A549 (cell line): ENCODE results near the gene DNM1.

Experiments used
- EHMT2 ChIP-seq: fragments of 200-600 bp; sonication (generic); IDR thresholded peaks from 2 replicates; pipeline ENCODE4 v1.6.1; 2016; ENCODE audit warnings: antibody characterized with exemption, low read depth, mild to moderate bottlenecking, moderate library complexity
- HOXA7 ChIP-seq: fragments of 250-450 bp; sonication (Bioruptor Pico); IDR thresholded peaks from 2 replicates; pipeline ENCODE4 v1.5.0; 2020; ENCODE audit warnings: mild to moderate bottlenecking, moderate library complexity
- JUNB ChIP-seq: fragments of >200 bp; sonication (Bioruptor Twin); formaldehyde crosslinking; IDR thresholded peaks from 2 replicates; pipeline ENCODE4 v1.6.1; 2016
- MYC ChIP-seq: IDR thresholded peaks from 2 replicates; pipeline ENCODE4 v1.6.1; 2012; ENCODE audit warnings: mild to moderate bottlenecking, inconsistent platforms, low read length, improper control_type of control experiment, borderline replicate concordance
- POLR2A ChIP-seq: IDR thresholded peaks from 2 replicates; pipeline ENCODE4 v1.6.1; 2012; ENCODE audit warnings: mild to moderate bottlenecking, low read length
- TF ChIP-seq, protein P1 (sequence below): fragments of >200 bp; sonication (Bioruptor Twin); formaldehyde crosslinking; IDR thresholded peaks from 3 replicates; pipeline ENCODE4 v1.5.1; 2016

DNA sequence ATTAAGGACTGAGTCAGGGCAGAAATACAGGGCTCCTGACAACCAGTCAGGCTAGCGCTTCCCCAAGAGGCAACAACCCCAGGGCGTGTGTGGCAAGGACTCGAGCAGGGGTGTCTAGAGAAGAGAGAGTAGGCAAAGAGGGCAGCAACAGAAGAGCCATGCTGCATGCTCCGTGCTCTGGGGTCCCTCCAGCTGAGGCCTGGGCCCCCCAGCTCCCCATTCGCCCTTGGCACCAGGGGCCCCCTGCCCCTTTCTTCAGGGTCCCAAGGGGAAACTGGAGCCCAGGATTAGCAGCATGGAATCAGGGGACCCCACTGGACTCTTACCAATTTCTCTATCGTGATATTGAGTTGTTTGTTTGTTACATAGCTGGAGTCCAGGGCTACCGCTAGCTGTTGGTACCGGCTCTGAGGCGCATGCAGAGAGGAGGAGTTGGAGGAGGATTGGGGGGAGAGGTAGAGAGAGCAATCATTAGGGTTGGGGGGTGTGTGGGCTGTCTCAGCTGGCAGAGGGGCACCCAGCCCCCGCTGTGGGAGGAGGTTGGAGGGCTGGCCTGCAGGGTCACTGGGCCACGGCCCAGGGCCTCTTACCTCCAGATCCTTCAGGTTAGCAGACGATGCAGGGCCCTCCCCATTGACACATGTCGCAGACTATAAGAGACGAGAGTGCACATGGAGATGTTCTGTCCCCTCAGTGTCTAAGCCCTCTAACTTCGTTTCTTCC is 63.9 kb downstream of the DNM1 start:
- TF ChIP-seq POLR2A (no peak), HOXA7 (no peak), JUNB (no peak), EHMT2 (no peak), MYC (no peak)
- TF ChIP-seq, protein P1, sequence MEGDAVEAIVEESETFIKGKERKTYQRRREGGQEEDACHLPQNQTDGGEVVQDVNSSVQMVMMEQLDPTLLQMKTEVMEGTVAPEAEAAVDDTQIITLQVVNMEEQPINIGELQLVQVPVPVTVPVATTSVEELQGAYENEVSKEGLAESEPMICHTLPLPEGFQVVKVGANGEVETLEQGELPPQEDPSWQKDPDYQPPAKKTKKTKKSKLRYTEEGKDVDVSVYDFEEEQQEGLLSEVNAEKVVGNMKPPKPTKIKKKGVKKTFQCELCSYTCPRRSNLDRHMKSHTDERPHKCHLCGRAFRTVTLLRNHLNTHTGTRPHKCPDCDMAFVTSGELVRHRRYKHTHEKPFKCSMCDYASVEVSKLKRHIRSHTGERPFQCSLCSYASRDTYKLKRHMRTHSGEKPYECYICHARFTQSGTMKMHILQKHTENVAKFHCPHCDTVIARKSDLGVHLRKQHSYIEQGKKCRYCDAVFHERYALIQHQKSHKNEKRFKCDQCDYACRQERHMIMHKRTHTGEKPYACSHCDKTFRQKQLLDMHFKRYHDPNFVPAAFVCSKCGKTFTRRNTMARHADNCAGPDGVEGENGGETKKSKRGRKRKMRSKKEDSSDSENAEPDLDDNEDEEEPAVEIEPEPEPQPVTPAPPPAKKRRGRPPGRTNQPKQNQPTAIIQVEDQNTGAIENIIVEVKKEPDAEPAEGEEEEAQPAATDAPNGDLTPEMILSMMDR = no peak
